Vagina (tissue), 2 donors: ENCODE data around the gene SEMA4A. TPM values are rescaled to one million over a fixed set of nuclear protein-coding genes. Genes with fewer than 3 reads are reported as not detected.

Experiments used
- DNase-seq, 2 donors: peaks; one replicate each; pipeline ENCODE4 v3.0.0-alpha.2; 2017; ENCODE audit errors: extremely low spot score in 2 of 2
- H3K27ac ChIP-seq: fragments of 200-600 bp; sonication (generic); one replicate; pipeline ENCODE4 v1.5.1; 2019
- H3K27me3 ChIP-seq: fragments of 200-600 bp; sonication (generic); one replicate; pipeline ENCODE4 v1.5.1; 2019
- H3K36me3 ChIP-seq, 2 donors: fragments of 200-600 bp; sonication (generic); one replicate each; pipeline ENCODE4 v1.5.1; 2017 to 2019
- H3K4me1 ChIP-seq: fragments of 200-600 bp; sonication (generic); one replicate; pipeline ENCODE4 v1.5.1; 2019
- H3K4me3 ChIP-seq, 2 donors: fragments of 200-600 bp; sonication (generic); 1 replicate in 1 of 2; 2 replicates in 1 of 2; pipeline ENCODE4 v1.5.1; 2016 to 2019
- H3K9me3 ChIP-seq: fragments of 200-600 bp; sonication (generic); one replicate; pipeline ENCODE4 v1.5.1; 2019
- CTCF ChIP-seq, 3 experiments: fragments of 450-650 bp in 2 of 3; fragments of 200-600 bp in 1 of 3; sonication (generic) in 1 of 3; IDR thresholded peaks; one replicate each; pipeline ENCODE4 v1.5.1; 2017 to 2019; ENCODE audit warnings: antibody characterized with exemption in 3 of 3, mild to moderate bottlenecking in 2 of 3, moderate library complexity in 2 of 3
- POLR2A ChIP-seq, 2 donors: fragments of 450-650 bp; IDR thresholded peaks; one replicate each; pipeline ENCODE4 v1.6.1; 2017; ENCODE audit warnings: antibody characterized with exemption in 2 of 2, mild to moderate bottlenecking in 2 of 2, moderate library complexity in 2 of 2
- POLR2AphosphoS5 ChIP-seq, 2 donors: sonication (generic); formaldehyde crosslinking; IDR thresholded peaks; one replicate each; pipeline ENCODE4 v1.9.0; 2017; ENCODE audit warnings: antibody characterized with exemption in 2 of 2, mild to moderate bottlenecking in 2 of 2, low read depth in 1 of 2; ENCODE audit not compliant: insufficient read depth in 1 of 2
- intact Hi-C: fragments of 100-400 bp; cut with DNase I; formaldehyde crosslinking; loops from one replicate; pipeline ENCODE4 v1.15.1; 2023
- total RNA-seq: library from RNA; depleted of rRNA; stranded (reverse); fragments of >200 nt; gene quantifications from one replicate; pipeline ENCODE4 v1.2.3, GENCODE V29; 2016

The SEMA4A gene
- total RNA-seq, 1 donor from 2014 or later = 18.7 TPM

GRCh38 chr1:156112276-156113137 lies 40.9 kb upstream of the SEMA4A start:
- H3K4me1 ChIP-seq = peaks cover 44% of the 10 kb centered on the region
- H3K4me3 ChIP-seq = no peak overlapping the region
- H3K27ac ChIP-seq = peak overlapping the region; percentile 97
- no peak for TF ChIP-seq POLR2AphosphoS5 (IDR thresholded peaks at IDR 0.05; ENCODE audit: insufficient read depth in 1 of 2, low read depth in 1 of 2)
- TF ChIP-seq CTCF (IDR thresholded peaks at IDR 0.05) = no peak
- TF ChIP-seq POLR2A (IDR thresholded peaks at IDR 0.05) = no peak
- intact Hi-C loops = no loop called here
- DNase-seq = no peak
- H3K27me3 ChIP-seq = no peaks in the 10 kb centered on the region
- H3K36me3 ChIP-seq = no peaks in the 10 kb centered on the region
- H3K9me3 ChIP-seq = no peaks in the 10 kb centered on the region

- Histone ChIP-seq H3K9me3 (no peaks in the 10 kb centered on the region), H3K36me3 (no peaks in the 10 kb centered on the region), H3K27ac (peak overlapping the region; percentile 97), H3K4me3 (peak overlapping the region; percentile 100), H3K27me3 (no peaks in the 10 kb centered on the region), H3K4me1 (peaks cover 53% of the 10 kb centered on the region)
- no peak for TF ChIP-seq POLR2A (IDR thresholded peaks at IDR 0.05)
- no peak for TF ChIP-seq CTCF (IDR thresholded peaks at IDR 0.05)
- TF ChIP-seq POLR2AphosphoS5 (IDR thresholded peaks at IDR 0.05; ENCODE audit: insufficient read depth in 1 of 2, low read depth in 1 of 2) = no peak
- intact Hi-C loops = no loop called here
- DNase-seq = no peak
Observed at GRCh38 chr1:156113282-156113950, 40.0 kb upstream of the SEMA4A start.

- no peak for DNase-seq
- Histone ChIP-seq H3K4me1 (peaks cover 62% of the 10 kb centered on the region), H3K27me3 (no peaks in the 10 kb centered on the region), H3K9me3 (no peaks in the 10 kb centered on the region), H3K36me3 (no peaks in the 10 kb centered on the region), H3K4me3 (peak within 1 kb of the TSS; percentile 100), H3K27ac (peak within 1 kb of the TSS; percentile 97)
- TF ChIP-seq POLR2A (IDR thresholded peaks at IDR 0.05) (peak in 1 of 2 donors; percentile 100), POLR2AphosphoS5 (IDR thresholded peaks at IDR 0.05; ENCODE audit: insufficient read depth in 1 of 2, low read depth in 1 of 2) (peak; percentile 87 to 98), CTCF (IDR thresholded peaks at IDR 0.05) (peak in 1 of 3 experiments; percentile 4)
- intact Hi-C loops = loop anchor here (2.0 kb wide), 1 partner anchor 14 kb away; no protein-coding TSS in a partner anchor
Observed at GRCh38 chr1:156114101-156114918, 39.1 kb upstream of the SEMA4A start, which contains the start of gene LMNA. TSS of gene LMNA (plus strand) at chr1:156114711. CDS start at chr1:156114919, 208 bp downstream.

- no peaks in the 10 kb centered on the region for H3K9me3 ChIP-seq
- no peaks in the 10 kb centered on the region for H3K36me3 ChIP-seq
- peak overlapping the region; percentile 100 for H3K4me3 ChIP-seq
- intact Hi-C loops = loop anchor here (2.0 kb wide), 1 partner anchor 14 kb away; no protein-coding TSS in a partner anchor
- H3K4me1 ChIP-seq = peaks cover 69% of the 10 kb centered on the region
- no peaks in the 10 kb centered on the region for H3K27me3 ChIP-seq
- DNase-seq = no peak
- H3K27ac ChIP-seq = peak overlapping the region; percentile 97
- peak in 1 of 2 donors; percentile 7 for TF ChIP-seq POLR2A (IDR thresholded peaks at IDR 0.05)
- TF ChIP-seq POLR2AphosphoS5 (IDR thresholded peaks at IDR 0.05; ENCODE audit: insufficient read depth in 1 of 2, low read depth in 1 of 2) = no peak
Observed at GRCh38 chr1:156114919-156115513, 38.4 kb upstream of the SEMA4A start.
